Natural killer cell treated with Interleukin-12 subunit alpha and Interleukin-12 subunit beta and Interleukin-15 and Interleukin-18, amount 100 ng/mL, for 72 hours (primary cell): Measurements from ENCODE around the gene MAP2K3. TPM values are rescaled to one million over a fixed set of nuclear protein-coding genes. Genes with fewer than 3 reads are reported as not detected.
"Not testable (repeated sequence)": the region's sequence is repeated elsewhere in the genome, so short reads cannot be mapped to it uniquely, and the experiment has no call there.

Source experiments
- ATAC-seq, 2 donors: fragments of 150-1000 bp; cut with Tn5 transposase in 1 of 2; sonication (Bioruptor Pico), chemical (Tn5 transposase) in 1 of 2; 2 replicates each; pipeline ENCODE4 v1.10.0; 2021
- DNase-seq: peaks from one replicate; pipeline ENCODE4 v3.0.0; 2022; ENCODE audit warnings: low spot score
- H3K27ac Mint-ChIP-seq, 2 donors: 1 replicate in 1 of 2; 2 replicates in 1 of 2; pipeline ENCODE4 v1.8.0; 2022; ENCODE audit warnings: mixed read lengths in 2 of 2, mild to moderate bottlenecking in 1 of 2, moderate library complexity in 1 of 2
- H3K27me3 Mint-ChIP-seq, 2 donors: 1 replicate in 1 of 2; 2 replicates in 1 of 2; pipeline ENCODE4 v1.8.0; 2022; ENCODE audit warnings: mixed read lengths in 2 of 2
- H3K36me3 Mint-ChIP-seq: one replicate; pipeline ENCODE4 v1.8.0; 2022; ENCODE audit warnings: mixed read lengths
- H3K4me1 Mint-ChIP-seq, 2 donors: 1 replicate in 1 of 2; 2 replicates in 1 of 2; pipeline ENCODE4 v1.8.0; 2022; ENCODE audit warnings: low read depth in 2 of 2, mixed read lengths in 2 of 2, mild to moderate bottlenecking in 1 of 2
- H3K4me3 Mint-ChIP-seq: one replicate; pipeline ENCODE4 v1.8.0; 2022; ENCODE audit warnings: mixed read lengths
- H3K9me3 Mint-ChIP-seq: 2 replicates; pipeline ENCODE4 v1.8.0; 2022; ENCODE audit warnings: mixed read lengths
- total RNA-seq, 2 donors: library from RNA; stranded (reverse); gene quantifications; one replicate each; pipeline ENCODE4 v1.2.3, GENCODE V29; 2022

The MAP2K3 gene
- total RNA-seq, 2 donors from 2014 or later = 92.9 to 98.3 TPM

DNA sequence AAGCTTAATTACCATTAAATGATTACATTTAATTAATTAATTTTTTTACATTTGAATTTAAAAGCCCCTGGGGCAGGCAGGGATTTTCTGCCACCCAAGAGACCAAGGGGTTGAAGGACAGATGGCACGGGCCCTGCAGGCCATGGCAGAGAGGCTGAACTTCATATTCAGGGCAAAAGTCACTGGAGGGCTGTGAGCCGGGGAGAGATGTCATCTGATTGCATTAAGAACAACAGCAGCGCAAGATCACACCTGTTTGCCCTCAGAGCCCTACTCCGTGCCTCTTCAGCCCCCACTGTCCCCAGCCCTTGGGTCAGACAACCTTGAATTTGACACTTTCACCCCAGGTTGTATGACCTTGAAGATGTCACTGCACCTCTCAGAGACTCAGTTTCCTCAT is 35.9 kb downstream of the MAP2K3 start:
- DNase-seq, H3K27ac Mint-ChIP-seq, H3K36me3 Mint-ChIP-seq, ATAC-seq, H3K4me1 Mint-ChIP-seq, H3K27me3 Mint-ChIP-seq, H3K4me3 Mint-ChIP-seq, H3K9me3 Mint-ChIP-seq: not testable (repeated sequence)

DNA sequence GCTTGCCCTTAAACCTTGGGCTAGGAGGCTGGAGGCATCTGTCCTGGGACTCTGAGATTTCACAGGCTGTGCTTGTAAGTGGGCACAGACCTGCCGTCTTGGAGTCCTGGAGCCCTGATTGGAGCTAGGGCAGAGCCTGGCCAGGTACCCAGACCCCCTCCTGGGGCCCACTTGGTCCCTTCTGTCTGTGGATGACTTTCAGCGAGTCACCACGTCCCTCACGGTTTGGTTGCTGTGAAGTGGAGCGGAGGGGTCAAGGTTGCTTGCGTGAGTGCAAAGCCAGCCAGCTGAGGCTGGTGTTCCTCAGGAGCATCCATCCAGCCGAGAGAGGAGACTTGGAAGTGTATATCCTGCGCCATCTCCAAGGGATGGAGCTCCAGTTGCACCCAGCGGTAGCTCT is 36.5 kb downstream of the MAP2K3 start:
- not testable (repeated sequence) for DNase-seq, H3K36me3 Mint-ChIP-seq, ATAC-seq, H3K4me1 Mint-ChIP-seq, H3K9me3 Mint-ChIP-seq, H3K27ac Mint-ChIP-seq, H3K4me3 Mint-ChIP-seq
- H3K27me3 Mint-ChIP-seq = peaks cover 0 to 10% of the 10 kb centered on the region in 2 donors

DNA sequence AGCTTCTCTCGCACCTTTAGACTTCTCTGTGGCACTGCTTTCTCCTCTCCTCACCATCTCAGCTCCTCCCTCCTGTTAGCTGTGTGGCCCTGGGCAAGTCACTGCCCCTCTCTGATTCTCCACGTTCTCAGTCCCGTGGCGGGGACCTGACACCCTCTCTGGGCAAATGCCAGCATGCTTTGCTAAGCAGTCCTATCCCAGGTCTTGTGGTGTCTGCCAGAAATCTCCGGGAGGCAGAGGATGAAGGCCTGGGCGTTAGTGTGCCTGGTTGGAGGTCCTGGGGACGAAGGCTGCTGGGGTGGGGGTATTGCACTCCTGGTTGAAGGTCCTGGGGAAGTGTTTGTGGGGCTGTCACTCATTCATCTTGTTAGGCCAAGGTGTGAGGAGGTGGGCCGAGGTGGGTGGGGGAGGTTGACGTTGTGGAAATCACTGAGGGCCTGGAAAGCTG is 37.3 kb downstream of the MAP2K3 start:
- not testable (repeated sequence) for H3K27ac Mint-ChIP-seq, H3K9me3 Mint-ChIP-seq, DNase-seq, ATAC-seq, H3K4me1 Mint-ChIP-seq, H3K36me3 Mint-ChIP-seq, H3K4me3 Mint-ChIP-seq
- H3K27me3 Mint-ChIP-seq = peaks cover 0 to 10% of the 10 kb centered on the region in 2 donors

DNA sequence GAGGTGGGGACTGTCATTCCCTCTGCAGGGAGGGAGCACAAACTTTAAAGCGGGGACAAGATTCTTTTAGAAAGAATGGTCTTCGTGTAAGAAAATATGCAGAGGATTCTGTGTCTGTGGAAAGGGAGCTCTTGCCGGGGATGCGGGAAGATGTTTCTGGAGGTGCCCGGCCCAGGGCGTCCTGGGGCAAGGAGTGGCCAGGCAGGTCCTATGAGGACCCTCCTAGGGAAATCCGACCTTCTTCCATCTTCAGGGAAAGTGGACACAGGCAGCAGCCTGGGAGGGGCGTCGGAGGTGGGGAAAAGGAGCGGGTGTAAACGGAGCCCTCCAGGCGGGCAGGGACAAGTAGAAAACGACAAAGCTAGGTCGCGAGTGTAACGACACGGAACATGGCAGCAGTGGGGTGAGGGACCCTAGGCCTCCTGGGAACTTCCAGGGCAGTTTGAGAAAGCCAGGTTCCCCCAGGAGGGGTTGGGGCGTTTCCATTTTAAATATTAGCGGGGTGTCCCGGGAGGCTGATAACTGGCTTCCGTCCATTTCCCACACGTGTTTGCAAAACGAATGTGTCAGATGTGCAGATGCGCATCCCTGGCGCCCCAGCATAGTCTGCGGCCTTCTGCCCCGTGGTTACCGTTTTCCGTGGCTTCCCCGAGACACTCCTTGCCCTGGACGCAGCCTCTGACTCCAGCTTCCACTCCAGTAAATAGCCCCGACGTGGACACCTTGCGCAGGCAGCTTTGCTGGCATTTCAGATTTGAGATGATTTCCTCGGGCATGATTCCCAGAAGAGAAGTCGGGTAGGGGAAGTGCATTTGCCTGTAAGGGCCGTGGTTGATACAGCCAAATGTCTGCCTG is 39.0 kb downstream of the MAP2K3 start:
- not testable (repeated sequence) for H3K36me3 Mint-ChIP-seq, H3K4me1 Mint-ChIP-seq, H3K9me3 Mint-ChIP-seq, DNase-seq, ATAC-seq
- Mint-ChIP-seq H3K27ac (peak overlapping the region in 1 of 2 donors; percentile 76), H3K27me3 (peaks cover 0 to 12% of the 10 kb centered on the region in 2 donors), H3K4me3 (peak overlapping the region; percentile 86)

DNA sequence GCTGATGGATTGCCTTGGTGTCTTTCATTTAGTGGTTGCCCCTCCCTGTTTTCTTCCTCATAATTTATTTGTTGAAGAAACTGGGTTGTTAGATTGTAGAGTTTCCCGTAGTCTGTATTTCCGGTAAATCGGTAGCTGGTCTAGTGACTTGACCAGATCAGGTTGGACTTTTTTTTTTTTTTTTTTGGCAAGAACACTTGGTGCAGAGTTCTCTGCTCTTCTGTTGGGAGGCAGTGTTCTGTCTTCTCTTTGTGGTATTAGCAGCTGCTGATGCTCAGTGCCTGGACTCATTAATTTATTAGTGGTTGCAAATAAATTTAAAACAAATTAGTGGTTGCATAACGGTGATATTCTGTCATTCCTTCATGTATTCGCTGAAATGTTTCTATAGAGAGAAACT is 40.2 kb downstream of the MAP2K3 start:
- ATAC-seq, H3K36me3 Mint-ChIP-seq, H3K27ac Mint-ChIP-seq, H3K4me3 Mint-ChIP-seq, H3K9me3 Mint-ChIP-seq, DNase-seq, H3K4me1 Mint-ChIP-seq: not testable (repeated sequence)
- peaks cover 0 to 12% of the 10 kb centered on the region in 2 donors for H3K27me3 Mint-ChIP-seq

DNA sequence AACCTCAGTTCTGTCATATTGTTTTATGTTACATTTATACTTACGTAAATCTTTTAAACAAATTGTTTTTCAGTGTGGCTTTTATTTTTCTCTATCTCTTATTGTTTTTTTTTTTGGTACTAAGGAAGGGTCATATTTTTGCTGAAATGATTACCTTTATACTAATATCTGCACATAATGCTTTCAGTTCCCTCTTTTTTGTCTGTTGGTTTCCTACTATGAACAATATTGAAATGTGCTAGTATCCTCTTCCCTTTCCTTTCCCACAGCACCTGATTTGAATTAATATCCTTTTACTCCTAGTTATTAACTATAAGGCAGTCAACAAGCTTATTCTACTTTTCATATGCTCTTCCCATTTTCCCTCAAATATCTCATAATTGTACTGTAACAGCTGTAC is 43.4 kb downstream of the MAP2K3 start:
- H3K9me3 Mint-ChIP-seq, H3K36me3 Mint-ChIP-seq, DNase-seq, H3K27ac Mint-ChIP-seq, ATAC-seq, H3K4me3 Mint-ChIP-seq, H3K4me1 Mint-ChIP-seq: not testable (repeated sequence)
- peaks cover 0 to 14% of the 10 kb centered on the region in 2 donors for H3K27me3 Mint-ChIP-seq

DNA sequence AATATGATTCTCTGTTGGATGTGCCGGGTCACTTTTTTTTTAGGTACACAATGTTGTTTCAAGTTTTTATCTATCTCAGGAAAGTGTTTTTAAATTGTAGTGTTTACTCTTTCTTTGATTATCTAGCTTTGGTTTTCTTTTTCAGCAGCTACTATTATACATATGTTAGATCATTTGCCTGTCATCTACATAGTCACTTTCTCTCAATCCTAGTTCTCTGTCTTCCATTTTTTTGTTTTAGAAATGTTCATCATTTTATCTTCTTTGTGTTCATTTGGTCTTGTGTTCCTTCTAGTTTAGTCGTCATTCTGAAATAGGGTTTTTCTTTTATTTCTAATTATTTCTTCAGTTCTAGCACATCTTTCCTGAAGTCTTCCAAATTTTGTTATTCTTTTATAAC is 44.3 kb downstream of the MAP2K3 start:
- not testable (repeated sequence) for H3K27ac Mint-ChIP-seq, H3K9me3 Mint-ChIP-seq, H3K36me3 Mint-ChIP-seq, ATAC-seq, H3K4me3 Mint-ChIP-seq, DNase-seq, H3K4me1 Mint-ChIP-seq
- H3K27me3 Mint-ChIP-seq = peaks cover 0 to 12% of the 10 kb centered on the region in 2 donors

DNA sequence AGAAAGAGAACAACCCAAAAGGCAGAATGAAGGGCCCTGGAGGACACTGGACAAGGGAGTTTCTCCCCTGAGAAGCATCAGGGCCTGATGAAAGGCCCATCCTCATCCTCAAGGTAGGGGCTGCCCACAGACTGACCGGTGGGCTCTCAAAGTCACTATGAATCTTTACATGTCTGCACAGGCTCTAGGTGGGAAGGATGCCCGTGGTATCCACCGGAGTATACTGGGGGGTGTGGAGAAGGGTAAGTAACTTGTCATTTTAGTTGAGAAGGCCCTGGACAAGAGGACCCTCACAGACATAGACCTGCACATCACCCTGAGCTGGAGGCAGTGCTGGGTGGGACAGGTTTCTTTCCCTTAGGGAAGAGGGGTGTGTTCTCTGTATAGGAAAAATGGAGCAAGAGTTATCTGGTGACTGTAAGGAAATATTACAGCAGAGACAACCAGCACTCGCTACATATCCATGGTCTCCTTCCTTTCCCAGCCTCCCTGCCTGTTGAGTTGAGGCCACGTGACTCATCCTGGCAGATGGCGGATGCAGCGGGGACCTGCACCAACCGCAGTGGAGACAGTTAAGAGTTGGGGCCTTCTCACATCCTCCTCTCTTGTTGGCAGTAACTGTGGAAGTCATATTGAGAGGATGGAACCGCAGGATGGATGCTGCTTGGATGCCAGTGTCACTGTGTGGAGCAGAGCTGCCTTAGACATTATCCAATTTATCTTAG is 46.1 kb downstream of the MAP2K3 start:
- Mint-ChIP-seq H3K27ac (no peak overlapping the region), H3K9me3 (peaks cover 4% of the 10 kb centered on the region), H3K4me1 (no peaks in the 10 kb centered on the region), H3K27me3 (peaks cover 0 to 6% of the 10 kb centered on the region in 2 donors), H3K36me3 (peaks cover 4% of the 10 kb centered on the region), H3K4me3 (no peak overlapping the region)
- DNase-seq (no peak), ATAC-seq (peak in 1 of 2 donors; percentile 28)

DNA sequence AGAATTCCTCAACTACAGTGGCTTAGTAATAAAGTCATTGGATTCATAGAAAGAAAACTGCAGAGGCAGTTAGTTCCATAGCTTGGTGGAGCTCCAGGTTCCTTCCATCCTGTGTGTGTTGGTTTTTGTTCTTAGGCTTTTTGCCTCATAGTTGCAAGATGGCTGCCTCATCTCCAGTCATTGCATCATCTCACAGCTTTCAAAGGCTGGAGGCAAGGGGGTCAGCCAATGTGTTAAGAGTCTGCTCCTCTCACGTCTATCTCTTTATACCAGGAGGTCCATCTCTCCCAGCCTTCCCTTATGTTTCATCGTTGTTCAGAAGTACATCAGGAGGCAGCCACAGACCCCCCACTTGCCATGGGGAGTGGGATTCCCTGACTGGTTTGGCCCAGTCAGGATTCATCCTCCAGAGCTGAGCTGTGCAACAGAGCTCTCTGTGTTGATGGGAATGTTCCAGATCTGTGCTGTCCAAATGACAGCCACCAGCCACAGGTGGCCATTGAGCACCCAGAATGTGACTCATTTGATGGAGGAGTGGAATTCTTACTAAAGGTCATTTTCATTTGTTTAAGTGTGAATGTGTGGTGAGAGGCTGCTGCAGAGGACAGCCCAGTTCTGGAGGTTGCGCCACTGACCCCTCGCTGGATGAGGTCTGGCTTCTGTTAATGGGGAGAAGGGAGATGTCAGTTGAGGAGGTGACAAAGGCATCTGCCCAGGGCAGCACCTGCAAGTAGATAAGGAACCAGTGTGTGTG is 52.2 kb downstream of the MAP2K3 start:
- not testable (repeated sequence) for H3K27me3 Mint-ChIP-seq, H3K4me1 Mint-ChIP-seq, H3K9me3 Mint-ChIP-seq, H3K4me3 Mint-ChIP-seq, ATAC-seq, DNase-seq, H3K27ac Mint-ChIP-seq, H3K36me3 Mint-ChIP-seq

DNA sequence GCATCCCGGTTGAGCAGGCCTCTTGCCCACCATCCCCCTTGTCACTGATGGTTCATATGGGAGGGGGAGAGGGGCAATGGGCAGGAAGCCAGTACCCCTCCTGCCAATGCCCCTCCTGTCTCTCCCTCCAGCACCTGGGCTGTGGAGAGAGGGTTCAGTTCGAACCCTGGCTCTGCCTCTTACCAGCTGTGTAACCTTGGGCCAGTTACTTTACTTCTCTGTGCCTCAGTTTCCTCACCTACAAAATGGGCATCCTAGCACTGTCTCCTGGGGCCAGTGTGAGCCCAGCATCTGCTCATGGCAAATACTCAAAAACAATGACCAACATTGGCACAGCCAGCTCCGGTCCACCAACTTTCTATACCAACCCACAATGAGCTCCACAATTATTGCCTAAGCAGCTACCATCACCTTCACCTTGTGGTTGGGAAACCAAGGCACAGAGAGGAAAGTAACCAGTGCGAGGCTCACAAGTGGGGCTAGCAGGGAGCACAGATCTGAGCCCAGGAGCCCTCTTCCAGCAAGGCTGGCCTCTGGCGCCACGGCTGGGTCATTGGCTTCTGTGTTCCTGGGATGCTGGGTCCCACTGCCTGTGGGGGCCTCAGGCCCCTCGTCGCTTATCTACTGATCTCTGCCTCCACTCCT is 53.6 kb downstream of the MAP2K3 start:
- H3K4me3 Mint-ChIP-seq, H3K9me3 Mint-ChIP-seq, H3K27ac Mint-ChIP-seq, DNase-seq, H3K27me3 Mint-ChIP-seq, H3K4me1 Mint-ChIP-seq, H3K36me3 Mint-ChIP-seq: not testable (repeated sequence)
- ATAC-seq = peak in 1 of 2 donors; percentile 5

DNA sequence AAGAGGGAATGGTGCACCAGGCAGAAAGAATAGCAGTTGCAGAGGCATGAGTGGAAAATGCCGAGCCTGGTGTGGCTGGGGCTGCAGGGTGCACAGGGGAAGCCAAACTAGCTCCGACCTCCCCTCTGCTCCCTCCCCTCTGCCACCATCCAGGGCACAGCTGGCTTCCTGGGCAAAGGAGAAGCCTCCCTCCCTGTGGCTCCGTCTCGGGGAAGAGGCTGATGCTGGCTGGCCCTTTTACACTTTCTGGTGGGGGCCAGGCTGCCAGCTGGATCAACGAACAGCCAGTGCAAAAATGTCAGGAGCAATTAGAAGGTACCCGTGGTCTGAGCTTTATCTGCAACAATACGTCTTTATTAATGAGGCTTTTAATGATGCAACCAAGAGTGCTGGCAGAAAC is 54.5 kb downstream of the MAP2K3 start:
- Mint-ChIP-seq H3K27me3 (no peaks in the 10 kb centered on the region), H3K27ac (no peak overlapping the region), H3K4me3 (no peak overlapping the region), H3K36me3 (no peaks in the 10 kb centered on the region), H3K9me3 (no peaks in the 10 kb centered on the region), H3K4me1 (no peaks in the 10 kb centered on the region)
- no peak for DNase-seq
- no peak for ATAC-seq

DNA sequence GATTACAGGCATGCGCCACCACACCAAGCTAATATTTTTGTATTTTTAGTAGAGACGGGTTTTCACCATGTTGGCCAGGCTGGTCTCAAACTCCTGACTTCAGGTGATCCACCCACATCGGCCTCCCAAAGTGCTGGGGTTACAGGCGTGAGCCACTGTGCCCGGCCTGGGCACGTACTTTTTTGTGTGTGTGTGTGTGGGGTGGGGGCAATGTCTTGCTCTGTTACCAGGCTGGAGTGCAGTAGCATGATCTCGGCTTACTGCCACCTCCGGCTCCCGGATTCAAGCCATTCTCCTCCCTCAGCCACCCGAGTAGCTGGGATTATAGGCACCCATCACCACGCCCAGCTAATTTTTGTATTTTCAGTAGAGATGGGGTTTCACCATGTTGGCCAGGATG is 55.1 kb downstream of the MAP2K3 start:
- ATAC-seq, H3K27me3 Mint-ChIP-seq, H3K4me3 Mint-ChIP-seq, H3K4me1 Mint-ChIP-seq, H3K9me3 Mint-ChIP-seq, H3K27ac Mint-ChIP-seq, DNase-seq, H3K36me3 Mint-ChIP-seq: not testable (repeated sequence)

DNA sequence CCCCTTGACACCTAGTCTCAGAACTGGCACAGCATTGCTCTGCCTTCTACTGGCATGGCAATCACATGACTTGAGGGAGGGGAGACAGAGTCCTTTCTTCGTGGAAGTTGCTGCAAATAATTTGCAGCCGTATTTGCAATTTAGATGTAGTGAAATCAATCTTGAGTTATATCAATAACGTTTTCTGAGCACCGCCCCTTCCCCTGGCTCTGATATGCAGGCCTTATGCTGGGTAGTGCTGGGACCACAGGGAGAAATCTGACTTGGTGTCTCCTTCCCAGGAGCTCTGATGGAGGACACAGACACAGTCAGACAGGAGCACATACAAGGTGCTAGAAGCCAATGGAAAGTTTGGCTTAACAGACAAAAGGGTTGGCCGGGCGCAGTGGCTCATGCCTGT is 55.9 kb downstream of the MAP2K3 start:
- not testable (repeated sequence) for H3K27ac Mint-ChIP-seq, H3K27me3 Mint-ChIP-seq, ATAC-seq, H3K36me3 Mint-ChIP-seq, H3K4me1 Mint-ChIP-seq, H3K4me3 Mint-ChIP-seq, H3K9me3 Mint-ChIP-seq, DNase-seq
